Effector memory CD4-positive, alpha-beta T cell (primary cell): ENCODE measurements around the gene CHSY1.

Experiments used
- DNase-seq, 3 donors: peaks; one replicate each; pipeline ENCODE4 v3.0.0-alpha.2; 2020
- H3K27ac ChIP-seq: 2 replicates; pipeline ENCODE4 v1.7.0; 2013; ENCODE audit warnings: mild to moderate bottlenecking, low read length, moderate library complexity; ENCODE audit not compliant: insufficient read depth, poor library complexity, severe bottlenecking
- H3K27me3 ChIP-seq: replicated peaks from 2 replicates; pipeline ENCODE4 v1.7.0; 2013; ENCODE audit warnings: mild to moderate bottlenecking, low read length; ENCODE audit not compliant: insufficient read depth, control insufficient read depth, poor library complexity, severe bottlenecking
- H3K36me3 ChIP-seq: 2 replicates; pipeline ENCODE4 v1.7.0; 2013; ENCODE audit warnings: mild to moderate bottlenecking, low read length, moderate library complexity; ENCODE audit not compliant: control insufficient read depth, insufficient read depth
- H3K4me1 ChIP-seq: 2 replicates; pipeline ENCODE4 v1.7.0; 2013; ENCODE audit warnings: low read length, mild to moderate bottlenecking; ENCODE audit not compliant: control insufficient read depth, insufficient read depth, poor library complexity, severe bottlenecking
- H3K4me3 ChIP-seq: 2 replicates; pipeline ENCODE4 v1.7.0; 2013; ENCODE audit warnings: low read length, low read depth, mild to moderate bottlenecking; ENCODE audit not compliant: insufficient read depth, poor library complexity, severe bottlenecking
- H3K9me3 ChIP-seq: 2 replicates; pipeline ENCODE4 v1.7.0; 2013; ENCODE audit warnings: mild to moderate bottlenecking, low read length, moderate library complexity; ENCODE audit not compliant: control insufficient read depth

The CHSY1 gene

GRCh38 chr15:101167411-101167752 lies 84.5 kb downstream of the CHSY1 start:
- Histone ChIP-seq H3K4me1 (peaks cover 13% of the 10 kb centered on the region), H3K36me3 (no peaks in the 10 kb centered on the region), H3K9me3 (peaks cover 4% of the 10 kb centered on the region), H3K27me3 (no peaks in the 10 kb centered on the region), H3K27ac (no peak overlapping the region), H3K4me3 (no peak overlapping the region)
- DNase-seq: no peak

GRCh38 chr15:101165905-101166471 lies 85.9 kb downstream of the CHSY1 start:
- Histone ChIP-seq H3K9me3 (peaks cover 4% of the 10 kb centered on the region), H3K4me1 (peaks cover 13% of the 10 kb centered on the region), H3K4me3 (no peak overlapping the region), H3K27me3 (no peaks in the 10 kb centered on the region), H3K36me3 (no peaks in the 10 kb centered on the region), H3K27ac (no peak overlapping the region)
- DNase-seq: no peak

- DNase-seq: no peak
- H3K9me3 ChIP-seq: peaks cover 4% of the 10 kb centered on the region
- no peaks in the 10 kb centered on the region for H3K36me3 ChIP-seq
- H3K27me3 ChIP-seq: no peaks in the 10 kb centered on the region
- peaks cover 4% of the 10 kb centered on the region for H3K4me1 ChIP-seq
- no peak overlapping the region for H3K4me3 ChIP-seq
- no peak overlapping the region for H3K27ac ChIP-seq
These were observed 89.0 kb downstream of the CHSY1 start for GRCh38 chr15:101162701-101163483.

- Histone ChIP-seq H3K27me3 (no peaks in the 10 kb centered on the region), H3K4me3 (no peak overlapping the region), H3K27ac (no peak overlapping the region), H3K4me1 (no peaks in the 10 kb centered on the region), H3K9me3 (peaks cover 4% of the 10 kb centered on the region), H3K36me3 (no peaks in the 10 kb centered on the region)
- DNase-seq: no peak
These were observed 90.2 kb downstream of the CHSY1 start for GRCh38 chr15:101161656-101162055.

- no peaks in the 10 kb centered on the region for H3K27me3 ChIP-seq
- no peak for DNase-seq
- H3K36me3 ChIP-seq: no peaks in the 10 kb centered on the region
- no peak overlapping the region for H3K27ac ChIP-seq
- H3K4me1 ChIP-seq: no peaks in the 10 kb centered on the region
- H3K4me3 ChIP-seq: no peak overlapping the region
- H3K9me3 ChIP-seq: no peaks in the 10 kb centered on the region
These were observed 91.7 kb downstream of the CHSY1 start for GRCh38 chr15:101159936-101160815.

GRCh38 chr15:101159096-101159935 lies 92.5 kb downstream of the CHSY1 start:
- H3K27me3 ChIP-seq: no peaks in the 10 kb centered on the region
- H3K27ac ChIP-seq: no peak overlapping the region
- no peak for DNase-seq
- H3K4me1 ChIP-seq: no peaks in the 10 kb centered on the region
- no peak overlapping the region for H3K4me3 ChIP-seq
- H3K9me3 ChIP-seq: no peaks in the 10 kb centered on the region
- H3K36me3 ChIP-seq: no peaks in the 10 kb centered on the region

GRCh38 chr15:101158166-101159095 lies 93.4 kb downstream of the CHSY1 start:
- Histone ChIP-seq H3K9me3 (no peaks in the 10 kb centered on the region), H3K4me1 (no peaks in the 10 kb centered on the region), H3K4me3 (no peak overlapping the region), H3K27ac (no peak overlapping the region), H3K36me3 (no peaks in the 10 kb centered on the region), H3K27me3 (no peaks in the 10 kb centered on the region)
- no peak for DNase-seq

GRCh38 chr15:101157721-101158120 lies 94.1 kb downstream of the CHSY1 start:
- no peak overlapping the region for H3K4me3 ChIP-seq
- H3K4me1 ChIP-seq: no peaks in the 10 kb centered on the region
- no peaks in the 10 kb centered on the region for H3K9me3 ChIP-seq
- no peak overlapping the region for H3K27ac ChIP-seq
- no peaks in the 10 kb centered on the region for H3K36me3 ChIP-seq
- no peaks in the 10 kb centered on the region for H3K27me3 ChIP-seq
- DNase-seq: no peak
